Upper lobe of left lung (tissue), 6 donors: ENCODE data around the gene PDE1A. TPM values are rescaled to one million over a fixed set of nuclear protein-coding genes. Genes with fewer than 3 reads are reported as not detected.

Source experiments
- ATAC-seq, 2 donors: fragments of 200-7000 bp; cut with Tn5 transposase; one replicate each; pipeline ENCODE4 v1.9.1; 2022; ENCODE audit warnings: mild to moderate bottlenecking in 2 of 2, moderate library complexity in 2 of 2; ENCODE audit not compliant: low FRiP score in 2 of 2
- DNase-seq, 2 donors: peaks; one replicate each; pipeline ENCODE4 v3.0.0-alpha.2; 2019 to 2020
- H3K27ac ChIP-seq, 4 donors: fragments of 200-600 bp; sonication (generic); one replicate each; pipeline ENCODE4 v1.5.1; 2016 to 2019
- H3K27me3 ChIP-seq, 4 donors: fragments of 200-600 bp; sonication (generic); one replicate each; pipeline ENCODE4 v1.5.1; 2017 to 2019
- H3K36me3 ChIP-seq, 4 donors: fragments of 200-600 bp; sonication (generic); one replicate each; pipeline ENCODE4 v1.5.1; 2016 to 2019
- H3K4me1 ChIP-seq, 4 donors: fragments of 200-600 bp; sonication (generic); one replicate each; pipeline ENCODE4 v1.5.1; 2018 to 2019
- H3K4me3 ChIP-seq, 4 donors: fragments of 200-600 bp; sonication (generic); one replicate each; pipeline ENCODE4 v1.5.1; 2017 to 2019; ENCODE audit warnings: mild to moderate bottlenecking in 2 of 4, moderate library complexity in 1 of 4
- H3K9me3 ChIP-seq, 4 donors: fragments of 200-600 bp; sonication (generic); one replicate each; pipeline ENCODE4 v1.5.1; 2018 to 2019
- EP300 ChIP-seq, 4 donors: sonication (generic); formaldehyde crosslinking; IDR thresholded peaks; one replicate each; pipeline ENCODE4 v1.5.1; 2017; ENCODE audit warnings: antibody characterized with exemption in 4 of 4, control low read depth in 2 of 4
- POLR2A ChIP-seq, 4 donors: fragments of 450-650 bp; IDR thresholded peaks; one replicate each; pipeline ENCODE4 v1.5.1; 2016 to 2017; ENCODE audit warnings: antibody characterized with exemption in 4 of 4, mild to moderate bottlenecking in 2 of 4
- POLR2AphosphoS5 ChIP-seq, 2 donors: sonication (generic); formaldehyde crosslinking; IDR thresholded peaks; one replicate each; pipeline ENCODE4 v1.5.1; 2017; ENCODE audit warnings: antibody characterized with exemption in 2 of 2
- WGBS, 2 donors: methylation state at CpG; one replicate each; pipeline ENCODE4 v1.1.5; 2017 to 2018; 5-methylcytosine and 5-hydroxymethylcytosine counted together
- total RNA-seq, 6 donors: library from RNA; depleted of rRNA in 4 of 6; stranded (reverse); fragments of >200 nt in 4 of 6; gene quantifications; one replicate each; pipeline versions ENCODE4 v1.1.0 to v1.2.1, GENCODE V29; 2016 to 2021
- TF ChIP-seq, protein P1 (sequence below), 6 experiments: fragments of 450-650 bp in 4 of 6; fragments of 200-600 bp in 2 of 6; sonication (generic) in 2 of 6; IDR thresholded peaks; one replicate each; pipeline ENCODE4 v1.5.1; 2016 to 2019; ENCODE audit warnings: antibody characterized with exemption in 6 of 6
- donor health status: DM: no; HTN: no; CAD: no; lungs with moderate emphysema.
- donor health status: DM: no; HTN: yes; CAD: no; lungs with severe emphysema.

The PDE1A gene
- total RNA-seq, 6 donors from 2014 or later, result 0.67 to 4.3 (median 2.5) TPM

DNA sequence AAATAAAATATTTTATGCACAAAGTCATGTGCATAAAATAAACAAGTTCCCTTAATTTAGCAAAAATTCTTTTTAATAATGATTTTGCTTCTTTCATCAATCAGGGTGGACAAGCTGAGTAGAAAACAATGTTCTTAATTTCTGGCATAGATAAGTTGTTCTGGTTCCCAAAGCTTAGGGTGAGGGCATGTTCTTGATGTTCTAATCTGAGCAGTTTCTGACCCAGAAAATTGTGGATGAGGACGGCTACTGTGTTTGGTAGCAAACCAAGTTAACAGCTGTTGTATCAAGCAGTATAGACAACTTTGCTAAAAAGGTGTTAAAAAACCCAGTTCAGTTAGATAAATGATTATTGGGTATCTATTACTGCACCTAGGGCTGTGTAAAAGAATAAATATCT, 158.9 kb downstream of the PDE1A start:
- no peaks in the 10 kb centered on the region for H3K27me3 ChIP-seq
- ATAC-seq (no peak), DNase-seq (no peak)
- no peaks in the 10 kb centered on the region for H3K4me1 ChIP-seq
- TF ChIP-seq, protein P1, sequence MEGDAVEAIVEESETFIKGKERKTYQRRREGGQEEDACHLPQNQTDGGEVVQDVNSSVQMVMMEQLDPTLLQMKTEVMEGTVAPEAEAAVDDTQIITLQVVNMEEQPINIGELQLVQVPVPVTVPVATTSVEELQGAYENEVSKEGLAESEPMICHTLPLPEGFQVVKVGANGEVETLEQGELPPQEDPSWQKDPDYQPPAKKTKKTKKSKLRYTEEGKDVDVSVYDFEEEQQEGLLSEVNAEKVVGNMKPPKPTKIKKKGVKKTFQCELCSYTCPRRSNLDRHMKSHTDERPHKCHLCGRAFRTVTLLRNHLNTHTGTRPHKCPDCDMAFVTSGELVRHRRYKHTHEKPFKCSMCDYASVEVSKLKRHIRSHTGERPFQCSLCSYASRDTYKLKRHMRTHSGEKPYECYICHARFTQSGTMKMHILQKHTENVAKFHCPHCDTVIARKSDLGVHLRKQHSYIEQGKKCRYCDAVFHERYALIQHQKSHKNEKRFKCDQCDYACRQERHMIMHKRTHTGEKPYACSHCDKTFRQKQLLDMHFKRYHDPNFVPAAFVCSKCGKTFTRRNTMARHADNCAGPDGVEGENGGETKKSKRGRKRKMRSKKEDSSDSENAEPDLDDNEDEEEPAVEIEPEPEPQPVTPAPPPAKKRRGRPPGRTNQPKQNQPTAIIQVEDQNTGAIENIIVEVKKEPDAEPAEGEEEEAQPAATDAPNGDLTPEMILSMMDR (IDR thresholded peaks at IDR 0.05), result no peak
- no peak for TF ChIP-seq POLR2AphosphoS5 (IDR thresholded peaks at IDR 0.05)
- no peak for TF ChIP-seq EP300 (IDR thresholded peaks at IDR 0.05)
- TF ChIP-seq POLR2A (IDR thresholded peaks at IDR 0.05), result no peak
- WGBS, 2 donors, result 80 to 95% methylated on average over 1 of the region's 1 CpG
- H3K4me3 ChIP-seq, result no peak overlapping the region
- no peak overlapping the region for H3K27ac ChIP-seq
- no peaks in the 10 kb centered on the region for H3K9me3 ChIP-seq
- no peaks in the 10 kb centered on the region for H3K36me3 ChIP-seq

DNA sequence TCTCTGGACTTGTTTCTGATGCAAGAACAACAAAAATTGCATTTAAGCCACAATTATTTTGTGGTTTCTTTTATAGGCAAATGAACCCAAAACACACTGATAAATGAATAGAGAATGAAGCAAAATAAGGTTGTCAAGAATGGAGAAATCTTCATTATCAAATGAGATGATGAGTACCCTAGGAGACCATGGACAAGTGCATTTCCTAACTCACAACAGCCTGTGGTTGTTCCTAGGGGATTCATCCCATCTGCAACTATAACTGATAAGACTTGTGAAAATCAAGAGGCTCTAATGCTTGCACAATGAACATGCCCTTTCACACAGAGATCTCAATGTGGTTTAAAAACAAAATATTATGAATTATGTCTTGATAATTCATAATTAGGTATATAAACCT, 159.9 kb downstream of the PDE1A start:
- no peak overlapping the region for H3K4me3 ChIP-seq
- no peaks in the 10 kb centered on the region for H3K36me3 ChIP-seq
- H3K27ac ChIP-seq, result no peak overlapping the region
- no peaks in the 10 kb centered on the region for H3K27me3 ChIP-seq
- ATAC-seq (no peak), DNase-seq (no peak)
- TF ChIP-seq, protein P1 (IDR thresholded peaks at IDR 0.05), result no peak
- TF ChIP-seq POLR2A (IDR thresholded peaks at IDR 0.05) (no peak), EP300 (IDR thresholded peaks at IDR 0.05) (no peak), POLR2AphosphoS5 (IDR thresholded peaks at IDR 0.05) (no peak)
- no peaks in the 10 kb centered on the region for H3K9me3 ChIP-seq
- H3K4me1 ChIP-seq, result no peaks in the 10 kb centered on the region

DNA sequence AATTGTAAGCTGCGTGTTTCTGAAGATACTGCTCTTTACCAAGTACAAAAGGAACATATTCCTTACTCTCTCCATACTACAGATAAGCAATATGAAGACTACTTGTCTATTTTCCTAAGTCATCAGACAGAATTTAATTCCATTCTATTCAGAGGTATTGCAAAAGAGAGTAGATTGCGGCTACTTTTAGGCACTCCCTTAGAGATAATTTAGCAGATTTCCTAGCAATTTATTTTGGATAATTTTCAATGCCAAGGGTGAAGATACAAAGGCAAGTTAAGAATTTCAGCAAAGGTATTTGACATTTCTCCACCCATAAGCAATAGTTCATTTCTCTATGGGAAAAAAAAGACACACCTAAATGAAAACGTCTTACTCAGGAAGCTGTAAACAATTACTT, 161.1 kb downstream of the PDE1A start:
- ATAC-seq, result no peak
- WGBS, 2 donors, result 69 to 81% methylated on average over 3 of the region's 3 CpGs
- TF ChIP-seq EP300 (IDR thresholded peaks at IDR 0.05) (no peak), POLR2A (IDR thresholded peaks at IDR 0.05) (no peak), POLR2AphosphoS5 (IDR thresholded peaks at IDR 0.05) (no peak)
- TF ChIP-seq, protein P1 (IDR thresholded peaks at IDR 0.05), result no peak
- H3K27me3 ChIP-seq, result no peaks in the 10 kb centered on the region
- H3K9me3 ChIP-seq, result no peaks in the 10 kb centered on the region
- no peak overlapping the region for H3K27ac ChIP-seq
- no peak overlapping the region for H3K4me3 ChIP-seq
- no peaks in the 10 kb centered on the region for H3K4me1 ChIP-seq
- H3K36me3 ChIP-seq, result no peaks in the 10 kb centered on the region
- no peak for DNase-seq

DNA sequence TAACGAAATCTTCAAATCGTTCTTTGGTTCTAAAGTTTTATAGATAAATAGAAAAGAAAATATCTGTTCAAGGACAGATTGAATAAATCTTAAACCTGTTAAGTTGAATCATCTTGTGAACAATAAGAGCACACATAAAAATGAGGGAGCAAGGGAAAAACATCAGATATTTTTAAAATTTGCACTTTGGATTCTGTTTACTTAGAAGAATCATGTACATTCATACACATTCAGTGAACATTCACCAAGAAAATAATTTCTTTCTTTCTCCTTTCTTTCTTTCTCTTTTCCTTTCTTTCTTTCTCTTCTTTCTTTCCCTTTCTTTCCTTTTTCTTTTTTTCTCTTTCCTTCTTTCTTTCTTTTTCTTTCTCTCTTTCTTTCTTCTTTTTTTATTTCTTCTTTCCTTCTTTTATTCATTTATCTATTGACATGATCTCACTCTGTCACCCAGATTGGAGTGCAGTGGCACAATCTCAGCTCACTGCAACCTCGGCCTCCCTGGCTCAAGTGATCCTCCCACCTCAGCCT, 164.9 kb downstream of the PDE1A start:
- no peaks in the 10 kb centered on the region for H3K9me3 ChIP-seq
- H3K4me1 ChIP-seq, result no peaks in the 10 kb centered on the region
- H3K27me3 ChIP-seq, result no peaks in the 10 kb centered on the region
- ATAC-seq, result no peak
- no peak for DNase-seq
- TF ChIP-seq POLR2A (IDR thresholded peaks at IDR 0.05) (no peak), POLR2AphosphoS5 (IDR thresholded peaks at IDR 0.05) (no peak), EP300 (IDR thresholded peaks at IDR 0.05) (no peak)
- TF ChIP-seq, protein P1 (IDR thresholded peaks at IDR 0.05), result no peak
- H3K4me3 ChIP-seq, result no peak overlapping the region
- WGBS, 2 donors, result 87 to 91% methylated on average over 3 of the region's 3 CpGs
- H3K27ac ChIP-seq, result no peak overlapping the region
- H3K36me3 ChIP-seq, result no peaks in the 10 kb centered on the region

DNA sequence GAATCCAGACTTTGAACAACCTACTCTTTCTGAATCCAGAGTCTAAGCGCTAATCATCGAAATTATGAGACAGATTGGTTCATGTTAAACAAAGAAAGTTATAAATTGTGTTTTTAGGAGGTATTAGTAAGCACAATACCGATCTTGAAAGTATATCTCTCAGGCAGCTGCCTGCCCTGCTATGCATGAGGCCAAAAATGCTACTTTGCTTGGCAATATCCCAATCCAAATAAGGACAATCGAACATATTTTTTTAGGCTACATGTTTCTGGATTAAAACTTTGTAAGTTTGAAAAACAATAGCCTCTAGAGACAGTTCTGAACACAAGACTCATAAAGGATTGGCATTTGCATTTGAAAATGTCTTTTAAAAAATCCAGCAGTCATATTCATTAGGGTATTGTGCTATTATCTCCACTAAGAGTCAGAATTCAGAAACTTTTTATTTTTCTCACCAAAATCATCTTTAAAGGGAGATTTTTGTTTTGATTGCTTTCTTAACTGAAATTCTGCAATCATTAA, 167.1 kb downstream of the PDE1A start:
- no peaks in the 10 kb centered on the region for H3K4me1 ChIP-seq
- H3K27ac ChIP-seq, result no peak overlapping the region
- no peak for DNase-seq
- no peak overlapping the region for H3K4me3 ChIP-seq
- no peaks in the 10 kb centered on the region for H3K9me3 ChIP-seq
- H3K27me3 ChIP-seq, result no peaks in the 10 kb centered on the region
- ATAC-seq, result no peak
- H3K36me3 ChIP-seq, result no peaks in the 10 kb centered on the region
- WGBS, 2 donors, result 72 to 73% methylated on average over 4 of the region's 4 CpGs
- TF ChIP-seq EP300 (IDR thresholded peaks at IDR 0.05), result no peak
- TF ChIP-seq POLR2A (IDR thresholded peaks at IDR 0.05), result no peak
- TF ChIP-seq POLR2AphosphoS5 (IDR thresholded peaks at IDR 0.05), result no peak
- TF ChIP-seq, protein P1 (IDR thresholded peaks at IDR 0.05), result no peak
